Effector memory CD8-positive, alpha-beta T cell (primary cell): ENCODE measurements around the gene ZNF362.

Source experiments
- ATAC-seq: fragments of 150-1000 bp; cut with Tn5 transposase; replicated peaks from 2 replicates; pipeline ENCODE4 v1.10.0; 2021; ENCODE audit warnings: mild to moderate bottlenecking, moderate library complexity
- DNase-seq, 3 experiments: peaks; one replicate each; pipeline ENCODE4 v3.0.0; 2021
- H3K27ac Mint-ChIP-seq, 2 donors: one replicate each; pipeline ENCODE4 v1.8.0; 2022; ENCODE audit warnings: mild to moderate bottlenecking in 2 of 2, mixed read lengths in 2 of 2, moderate library complexity in 2 of 2
- H3K27me3 Mint-ChIP-seq, 2 donors: one replicate each; pipeline ENCODE4 v1.8.0; 2022; ENCODE audit warnings: mixed read lengths in 2 of 2
- H3K36me3 Mint-ChIP-seq: one replicate; pipeline ENCODE4 v1.8.0; 2022; ENCODE audit warnings: mild to moderate bottlenecking, moderate library complexity, mixed read lengths; ENCODE audit not compliant: insufficient read depth
- H3K4me1 Mint-ChIP-seq, 2 donors: one replicate each; pipeline ENCODE4 v1.8.0; 2022; ENCODE audit warnings: low read depth in 2 of 2, mixed read lengths in 2 of 2
- H3K4me3 Mint-ChIP-seq, 2 donors: one replicate each; pipeline ENCODE4 v1.8.0; 2022; ENCODE audit warnings: mild to moderate bottlenecking in 2 of 2, mixed read lengths in 2 of 2, moderate library complexity in 2 of 2
- H3K9me3 Mint-ChIP-seq, 2 donors: one replicate each; pipeline ENCODE4 v1.8.0; 2022; ENCODE audit warnings: mixed read lengths in 2 of 2

ZNF362 gene

DNA sequence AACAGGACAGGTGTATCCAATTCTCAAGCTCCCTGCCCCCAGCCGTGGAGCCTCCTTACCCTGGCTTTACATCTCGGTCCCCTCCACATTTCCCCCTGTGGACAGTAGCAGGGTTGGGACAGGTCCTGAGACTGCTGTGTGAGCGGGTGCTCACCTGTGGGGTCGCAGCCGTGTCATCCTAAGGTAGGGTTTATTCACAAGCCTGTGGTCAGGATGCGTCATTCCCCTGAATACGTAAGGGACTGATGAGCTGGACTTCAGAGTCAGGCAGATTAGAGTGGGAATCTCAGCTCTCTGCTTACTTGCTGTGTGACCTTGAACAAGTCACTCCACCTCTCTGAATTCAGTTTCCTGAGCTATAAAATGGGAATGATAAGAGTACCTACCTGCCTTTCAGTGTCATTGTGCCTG, 17.7 kb downstream of the ZNF362 start:
- Mint-ChIP-seq H3K27ac (peak overlapping the region; percentile 94 to 98), H3K27me3 (no peaks in the 10 kb centered on the region), H3K4me1 (peaks cover 33 to 40% of the 10 kb centered on the region in 2 donors), H3K4me3 (peak overlapping the region in 1 of 2 donors; percentile 61), H3K9me3 (no peaks in the 10 kb centered on the region), H3K36me3 (peaks cover 3% of the 10 kb centered on the region)
- ATAC-seq (no peak), DNase-seq (no peak)

DNA sequence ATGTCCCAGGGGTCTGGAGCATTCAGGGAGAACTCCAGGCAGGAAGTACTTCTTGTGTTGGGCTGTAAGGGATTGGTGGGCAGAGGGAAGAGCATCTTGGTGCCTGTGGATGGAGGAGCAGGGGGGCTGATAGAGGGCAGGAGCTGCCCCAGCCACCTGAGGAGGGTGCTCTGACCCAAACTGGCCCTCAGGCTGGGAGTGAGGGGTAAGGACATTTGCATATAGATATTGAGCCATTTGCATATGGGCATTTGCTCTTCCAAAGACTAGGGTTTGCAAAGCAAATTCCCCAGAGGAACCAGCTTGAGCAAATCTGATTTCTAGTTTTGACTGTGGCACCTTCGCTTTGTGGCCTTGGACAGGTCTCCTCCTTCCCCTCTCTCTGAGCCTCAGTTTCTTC, 18.2 kb downstream of the ZNF362 start:
- H3K27ac Mint-ChIP-seq: peak overlapping the region; percentile 29 to 98
- H3K4me3 Mint-ChIP-seq: no peak overlapping the region
- DNase-seq: no peak
- peaks cover 33 to 40% of the 10 kb centered on the region in 2 donors for H3K4me1 Mint-ChIP-seq
- H3K27me3 Mint-ChIP-seq: no peaks in the 10 kb centered on the region
- no peaks in the 10 kb centered on the region for H3K9me3 Mint-ChIP-seq
- peaks cover 5% of the 10 kb centered on the region for H3K36me3 Mint-ChIP-seq
- no peak for ATAC-seq

DNA sequence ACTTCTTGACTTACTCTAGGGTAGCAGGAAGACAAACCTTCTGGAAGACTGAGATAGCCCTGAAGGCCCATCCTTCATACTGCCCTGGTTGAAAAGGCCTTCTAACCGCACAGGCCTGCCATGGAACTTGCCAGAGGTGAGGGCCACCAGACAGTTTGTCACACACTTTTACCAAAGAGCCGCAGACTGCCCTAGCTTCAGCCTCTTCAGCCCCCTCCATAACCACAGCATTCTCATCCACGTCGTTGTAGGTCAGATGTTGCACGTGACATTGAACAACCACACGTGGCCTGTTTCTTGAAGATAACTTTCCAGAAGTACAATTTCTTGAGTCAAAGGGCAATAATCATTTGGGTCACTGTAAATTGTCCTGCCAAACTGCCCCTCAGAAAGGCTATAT, 18.9 kb downstream of the ZNF362 start:
- Mint-ChIP-seq H3K27ac (peak overlapping the region; percentile 29 to 98), H3K4me1 (peaks cover 33 to 40% of the 10 kb centered on the region in 2 donors), H3K4me3 (no peak overlapping the region), H3K36me3 (peaks cover 10% of the 10 kb centered on the region), H3K27me3 (no peaks in the 10 kb centered on the region), H3K9me3 (no peaks in the 10 kb centered on the region)
- ATAC-seq: no peak
- DNase-seq: no peak

DNA sequence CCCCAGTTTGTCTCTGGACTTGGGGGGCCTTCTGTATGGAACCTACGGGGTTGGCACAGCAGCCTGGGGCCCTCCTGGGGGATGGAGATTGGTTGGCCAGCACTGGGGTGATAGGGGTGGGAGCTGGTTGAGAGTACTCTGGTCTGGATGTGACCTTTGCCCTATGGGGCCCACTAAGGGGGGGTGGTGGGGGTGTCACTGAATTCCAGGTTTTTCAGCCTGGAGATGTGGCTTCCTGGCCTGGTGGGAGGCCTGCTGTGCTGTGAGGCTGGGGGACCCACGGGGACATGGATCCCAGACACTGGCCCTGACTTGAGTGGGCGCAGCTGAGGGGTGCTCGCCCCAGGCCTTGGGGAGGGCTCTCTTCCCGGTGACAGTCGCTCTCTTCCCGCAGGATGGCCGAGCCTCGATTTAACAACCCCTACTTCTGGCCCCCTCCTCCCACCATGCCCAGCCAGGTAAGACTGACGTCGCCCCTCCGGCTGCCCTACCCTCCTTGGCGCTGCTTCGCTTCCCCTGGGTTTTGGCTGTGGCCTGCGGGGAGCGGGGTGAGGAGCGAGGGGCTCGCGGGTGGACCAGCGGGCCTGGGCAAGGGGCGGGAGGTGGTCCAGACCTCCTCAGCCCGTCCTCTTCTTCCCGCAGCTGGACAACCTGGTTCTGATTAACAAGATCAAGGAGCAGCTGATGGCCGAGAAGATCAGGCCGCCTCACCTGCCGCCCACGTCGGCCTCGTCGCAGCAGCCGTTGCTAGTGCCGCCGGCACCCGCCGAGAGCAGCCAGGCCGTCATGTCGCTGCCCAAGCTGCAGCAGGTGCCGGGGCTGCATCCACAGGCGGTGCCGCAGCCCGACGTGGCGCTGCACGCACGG, 19.6 kb downstream of the ZNF362 start:
- ATAC-seq: no peak
- H3K4me1 Mint-ChIP-seq: peaks cover 32 to 38% of the 10 kb centered on the region in 2 donors
- H3K4me3 Mint-ChIP-seq: no peak overlapping the region
- H3K27ac Mint-ChIP-seq: no peak overlapping the region
- peaks cover 12% of the 10 kb centered on the region for H3K36me3 Mint-ChIP-seq
- no peaks in the 10 kb centered on the region for H3K27me3 Mint-ChIP-seq
- H3K9me3 Mint-ChIP-seq: no peaks in the 10 kb centered on the region
- no peak for DNase-seq

DNA sequence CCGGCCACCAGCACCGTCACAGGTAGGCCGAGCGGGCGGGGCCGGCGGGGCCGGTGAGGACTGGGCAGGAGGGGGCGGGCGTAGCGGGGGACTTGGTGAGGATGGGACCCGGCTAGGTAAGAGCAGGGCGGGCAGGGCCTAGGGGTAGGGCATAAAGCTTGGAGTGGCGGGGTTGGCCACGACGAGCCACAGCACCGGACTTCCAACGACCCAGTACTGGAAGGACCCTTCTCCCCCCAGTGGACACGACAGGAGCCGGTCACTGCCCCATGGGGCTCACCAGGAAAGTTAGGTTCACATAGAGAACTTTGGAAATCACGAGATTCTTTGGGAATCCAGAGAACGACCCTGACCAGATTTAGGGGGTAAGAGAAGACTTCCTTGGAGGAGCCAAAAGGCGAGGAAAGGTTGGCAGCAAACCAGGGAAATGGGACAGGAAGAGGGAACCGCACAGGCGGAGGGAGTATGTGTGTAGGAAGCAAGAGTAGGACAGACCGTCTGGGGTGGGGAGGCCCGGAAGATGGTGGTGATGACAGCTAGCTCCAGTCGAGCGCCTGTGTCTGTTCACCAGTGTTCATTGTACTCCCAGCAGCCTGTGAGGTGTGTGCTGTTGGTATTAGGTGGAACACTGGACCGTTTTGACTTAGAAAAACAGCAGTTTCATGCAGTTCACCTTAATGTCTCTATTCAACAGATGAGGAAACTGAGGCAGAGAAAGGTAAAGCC, 20.4 kb downstream of the ZNF362 start:
- ATAC-seq (no peak), DNase-seq (no peak)
- Mint-ChIP-seq H3K9me3 (no peaks in the 10 kb centered on the region), H3K4me3 (no peak overlapping the region), H3K27ac (peak overlapping the region in 1 of 2 donors; percentile 88), H3K4me1 (peaks cover 26 to 30% of the 10 kb centered on the region in 2 donors), H3K27me3 (no peaks in the 10 kb centered on the region), H3K36me3 (peaks cover 10% of the 10 kb centered on the region)

DNA sequence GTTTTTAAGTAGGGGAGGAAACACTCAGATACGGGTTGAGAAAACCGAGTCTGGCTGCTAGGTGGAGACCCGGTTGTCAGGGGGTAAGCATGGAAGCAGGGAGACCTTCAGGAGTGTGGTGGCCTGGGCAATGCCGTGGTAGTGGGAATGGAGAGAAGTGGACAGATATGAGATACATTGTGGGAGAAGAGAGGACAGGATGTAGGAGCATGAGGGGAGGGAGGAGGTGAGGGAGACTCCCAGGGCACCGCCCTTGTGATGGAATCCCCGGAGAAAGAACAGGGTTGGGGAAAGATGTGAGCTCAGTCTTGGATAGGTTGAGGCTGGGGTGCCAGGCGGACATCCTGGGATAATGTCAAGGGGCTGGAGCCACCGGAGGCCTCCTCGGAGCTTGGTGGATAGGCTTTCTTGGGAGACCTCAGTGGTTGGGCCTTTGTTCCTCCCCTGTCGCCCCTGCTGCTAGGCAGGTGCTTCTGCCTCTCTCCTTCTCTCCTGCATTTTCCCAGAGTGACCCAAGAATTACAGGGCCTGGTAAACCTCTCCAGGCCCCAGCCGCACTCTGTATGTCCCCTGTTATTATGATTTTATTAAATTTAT, 21.3 kb downstream of the ZNF362 start:
- Mint-ChIP-seq H3K27ac (no peak overlapping the region), H3K4me3 (no peak overlapping the region), H3K4me1 (peaks cover 21 to 23% of the 10 kb centered on the region in 2 donors), H3K27me3 (no peaks in the 10 kb centered on the region), H3K9me3 (no peaks in the 10 kb centered on the region), H3K36me3 (peaks cover 16% of the 10 kb centered on the region)
- DNase-seq: no peak
- no peak for ATAC-seq

DNA sequence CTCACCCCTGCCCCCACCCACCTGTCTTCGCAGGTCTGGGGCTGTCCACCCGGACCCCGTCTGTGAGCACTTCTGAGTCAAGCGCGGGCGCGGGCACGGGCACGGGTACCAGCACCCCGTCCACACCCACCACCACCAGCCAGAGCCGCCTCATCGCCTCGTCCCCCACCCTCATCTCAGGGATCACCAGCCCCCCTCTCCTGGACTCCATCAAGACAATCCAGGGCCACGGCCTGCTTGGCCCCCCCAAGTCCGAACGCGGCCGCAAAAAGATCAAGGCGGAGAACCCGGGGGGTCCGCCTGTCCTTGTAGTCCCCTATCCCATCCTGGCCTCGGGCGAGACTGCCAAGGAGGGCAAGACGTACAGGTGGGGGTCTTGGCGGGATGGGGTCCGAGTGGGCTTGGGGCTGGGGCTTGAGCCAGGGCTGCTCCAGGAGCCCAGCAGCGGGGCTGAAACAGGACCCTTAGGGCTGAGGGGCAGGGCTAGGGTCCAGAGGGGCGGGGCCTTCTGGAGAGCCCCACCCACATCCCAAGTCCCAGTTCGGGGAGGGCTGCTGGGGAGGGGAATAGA, 23.9 kb downstream of the ZNF362 start:
- no peak overlapping the region for H3K4me3 Mint-ChIP-seq
- peaks cover 18% of the 10 kb centered on the region for H3K36me3 Mint-ChIP-seq
- no peaks in the 10 kb centered on the region for H3K27me3 Mint-ChIP-seq
- no peaks in the 10 kb centered on the region for H3K9me3 Mint-ChIP-seq
- DNase-seq: no peak
- no peak overlapping the region for H3K27ac Mint-ChIP-seq
- no peak for ATAC-seq
- peaks cover 2 to 3% of the 10 kb centered on the region in 2 donors for H3K4me1 Mint-ChIP-seq

DNA sequence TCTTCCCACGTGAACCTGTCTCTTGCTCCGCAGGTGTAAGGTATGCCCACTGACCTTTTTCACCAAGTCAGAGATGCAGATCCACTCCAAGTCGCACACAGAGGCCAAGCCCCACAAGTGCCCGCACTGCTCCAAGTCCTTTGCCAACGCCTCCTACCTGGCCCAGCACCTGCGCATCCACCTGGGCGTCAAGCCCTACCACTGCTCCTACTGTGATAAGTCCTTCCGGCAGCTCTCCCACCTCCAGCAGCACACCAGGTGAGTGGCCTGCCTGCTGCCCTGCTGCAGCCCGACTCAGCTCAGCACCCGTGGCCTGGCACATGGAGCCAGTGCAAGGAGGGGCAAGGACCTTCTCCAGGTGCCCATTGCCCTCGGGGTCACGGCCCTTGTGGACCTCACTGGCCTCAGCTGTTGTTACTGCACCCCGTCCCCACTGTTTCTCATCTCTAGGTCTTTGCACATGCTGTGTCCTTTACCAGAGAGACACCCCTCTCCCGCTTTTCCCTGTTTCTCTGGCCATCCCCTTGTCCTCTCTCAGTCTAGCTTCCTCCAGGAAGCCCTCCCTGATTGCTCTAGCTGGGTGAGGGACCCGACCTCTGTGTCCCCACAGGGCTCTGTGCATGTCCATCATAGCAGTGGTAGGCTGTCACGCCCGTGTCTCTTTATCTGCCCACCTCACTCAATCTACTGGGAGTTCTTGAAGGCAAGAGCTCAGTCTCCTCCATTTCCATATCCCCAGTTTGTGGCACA, 25.4 kb downstream of the ZNF362 start:
- ATAC-seq (no peak), DNase-seq (no peak)
- no peaks in the 10 kb centered on the region for H3K27me3 Mint-ChIP-seq
- H3K36me3 Mint-ChIP-seq: peaks cover 27% of the 10 kb centered on the region
- no peaks in the 10 kb centered on the region for H3K9me3 Mint-ChIP-seq
- H3K27ac Mint-ChIP-seq: no peak overlapping the region
- H3K4me3 Mint-ChIP-seq: no peak overlapping the region
- peaks cover 2 to 5% of the 10 kb centered on the region in 2 donors for H3K4me1 Mint-ChIP-seq

DNA sequence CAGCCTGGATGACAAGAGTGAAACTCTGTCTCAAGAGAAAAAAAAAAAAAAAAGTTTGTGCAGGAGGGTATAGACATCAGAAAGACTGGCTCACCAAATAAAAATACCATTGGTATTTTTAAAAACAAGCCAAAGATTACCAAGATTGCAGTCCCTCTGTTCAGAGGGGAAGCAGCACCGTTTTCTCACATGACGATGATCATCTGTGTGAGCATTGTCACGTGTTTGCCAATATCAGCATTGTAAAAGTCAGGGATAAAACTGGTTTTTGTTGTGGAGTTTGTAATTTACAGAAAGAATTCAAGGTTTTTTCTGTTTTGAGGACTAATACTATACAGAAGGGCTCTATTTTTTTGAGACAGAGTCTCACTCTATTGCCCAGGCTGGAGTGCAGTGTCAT, 26.5 kb downstream of the ZNF362 start:
- H3K4me3 Mint-ChIP-seq: no peak overlapping the region
- ATAC-seq: no peak
- H3K27ac Mint-ChIP-seq: peak overlapping the region in 1 of 2 donors; percentile 20
- peaks cover 0 to 6% of the 10 kb centered on the region in 2 donors for H3K4me1 Mint-ChIP-seq
- no peaks in the 10 kb centered on the region for H3K27me3 Mint-ChIP-seq
- DNase-seq: no peak
- peaks cover 27% of the 10 kb centered on the region for H3K36me3 Mint-ChIP-seq
- H3K9me3 Mint-ChIP-seq: no peaks in the 10 kb centered on the region

DNA sequence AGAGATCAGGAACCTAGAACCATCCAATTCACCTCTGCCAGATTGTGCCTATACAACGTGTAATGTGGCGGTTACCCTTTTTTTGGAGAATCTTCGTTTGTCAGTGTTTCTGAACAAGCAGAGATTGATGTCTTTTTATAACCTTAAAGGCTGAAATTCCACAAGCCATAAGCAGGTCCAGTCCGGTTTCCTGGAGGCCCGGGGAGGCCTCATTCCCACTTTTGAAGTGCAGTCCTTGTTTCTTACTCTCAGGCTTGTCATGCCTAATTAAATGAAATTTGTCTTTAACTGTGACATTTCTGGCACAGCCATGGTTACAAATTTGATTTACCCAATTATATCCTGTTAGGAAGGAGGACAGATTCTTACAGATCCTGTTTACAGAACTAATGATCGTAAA, 27.8 kb downstream of the ZNF362 start:
- no peaks in the 10 kb centered on the region for H3K27me3 Mint-ChIP-seq
- no peak overlapping the region for H3K4me3 Mint-ChIP-seq
- H3K36me3 Mint-ChIP-seq: peaks cover 30% of the 10 kb centered on the region
- H3K4me1 Mint-ChIP-seq: peaks cover 0 to 7% of the 10 kb centered on the region in 2 donors
- ATAC-seq (no peak), DNase-seq (no peak)
- no peaks in the 10 kb centered on the region for H3K9me3 Mint-ChIP-seq
- H3K27ac Mint-ChIP-seq: no peak overlapping the region

DNA sequence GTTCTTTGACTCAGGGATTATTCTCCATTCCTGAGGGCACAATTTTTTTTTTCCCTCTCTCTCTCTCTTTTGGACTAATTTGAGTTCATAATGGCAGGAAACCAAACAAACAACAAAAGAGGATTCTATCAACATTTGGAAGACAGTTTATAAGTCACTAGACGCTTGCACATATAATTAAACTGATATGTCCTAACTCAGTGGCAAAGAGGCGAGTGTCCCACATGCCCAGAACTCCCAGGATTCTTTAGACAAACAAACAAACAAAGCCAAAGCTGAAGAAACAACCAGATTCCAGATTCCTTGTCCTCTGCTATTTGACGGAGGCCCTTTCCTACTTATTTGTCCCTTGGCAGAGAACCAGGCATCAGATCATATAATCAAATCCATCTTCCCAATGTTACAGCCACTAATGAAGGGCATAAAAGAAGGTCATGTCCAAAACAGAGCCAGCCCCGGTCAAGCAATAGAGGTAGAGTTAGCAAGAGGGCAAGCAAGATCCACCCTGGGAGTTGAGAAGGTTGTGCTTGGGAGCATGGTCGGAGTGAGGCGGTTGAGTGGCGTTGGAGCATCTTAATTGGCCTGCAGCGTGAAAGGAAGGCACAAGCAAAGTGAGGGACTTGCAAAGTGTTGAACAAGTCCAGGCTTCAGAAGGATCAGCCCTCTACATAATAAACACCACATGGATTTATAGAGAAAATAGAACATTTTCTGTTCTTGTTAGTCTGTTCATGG, 30.3 kb downstream of the ZNF362 start:
- no peak overlapping the region for H3K4me3 Mint-ChIP-seq
- H3K27ac Mint-ChIP-seq: peak overlapping the region; percentile 22 to 71
- peaks cover 20% of the 10 kb centered on the region for H3K36me3 Mint-ChIP-seq
- ATAC-seq: no peak
- H3K4me1 Mint-ChIP-seq: peaks cover 0 to 8% of the 10 kb centered on the region in 2 donors
- H3K9me3 Mint-ChIP-seq: no peaks in the 10 kb centered on the region
- no peak for DNase-seq
- no peaks in the 10 kb centered on the region for H3K27me3 Mint-ChIP-seq

DNA sequence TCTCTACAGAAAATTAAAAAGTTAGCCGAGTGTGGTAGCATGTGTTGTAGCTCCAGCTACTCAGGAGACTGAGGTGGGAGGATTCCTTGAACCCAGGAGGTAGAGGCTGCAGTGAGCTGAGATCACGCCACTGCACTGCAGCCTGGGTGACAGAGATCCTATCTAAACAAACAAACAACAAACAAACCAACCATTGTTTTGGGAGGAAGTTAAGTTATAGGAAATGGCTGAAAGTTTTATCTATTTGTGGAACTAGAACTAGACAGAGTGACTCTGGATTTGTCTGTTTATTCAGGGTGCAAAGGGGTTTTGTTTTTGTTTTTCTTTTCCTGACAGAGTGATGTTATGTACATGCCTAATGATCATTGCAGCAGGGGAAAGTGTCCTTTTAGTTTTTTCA, 31.0 kb downstream of the ZNF362 start:
- Mint-ChIP-seq H3K9me3 (no peaks in the 10 kb centered on the region), H3K4me1 (peaks cover 0 to 6% of the 10 kb centered on the region in 2 donors), H3K27ac (peak overlapping the region in 1 of 2 donors; percentile 71), H3K36me3 (peaks cover 17% of the 10 kb centered on the region), H3K27me3 (no peaks in the 10 kb centered on the region), H3K4me3 (no peak overlapping the region)
- ATAC-seq: no peak
- DNase-seq: no peak
